CD4-positive, alpha-beta T cell treated with Interferon gamma for 1 hour (primary cell): Measurements from ENCODE around the gene PRICKLE2.

Source experiments
- DNase-seq: peaks from one replicate; pipeline ENCODE4 v3.0.0-alpha.2; 2020

The PRICKLE2 gene

DNA sequence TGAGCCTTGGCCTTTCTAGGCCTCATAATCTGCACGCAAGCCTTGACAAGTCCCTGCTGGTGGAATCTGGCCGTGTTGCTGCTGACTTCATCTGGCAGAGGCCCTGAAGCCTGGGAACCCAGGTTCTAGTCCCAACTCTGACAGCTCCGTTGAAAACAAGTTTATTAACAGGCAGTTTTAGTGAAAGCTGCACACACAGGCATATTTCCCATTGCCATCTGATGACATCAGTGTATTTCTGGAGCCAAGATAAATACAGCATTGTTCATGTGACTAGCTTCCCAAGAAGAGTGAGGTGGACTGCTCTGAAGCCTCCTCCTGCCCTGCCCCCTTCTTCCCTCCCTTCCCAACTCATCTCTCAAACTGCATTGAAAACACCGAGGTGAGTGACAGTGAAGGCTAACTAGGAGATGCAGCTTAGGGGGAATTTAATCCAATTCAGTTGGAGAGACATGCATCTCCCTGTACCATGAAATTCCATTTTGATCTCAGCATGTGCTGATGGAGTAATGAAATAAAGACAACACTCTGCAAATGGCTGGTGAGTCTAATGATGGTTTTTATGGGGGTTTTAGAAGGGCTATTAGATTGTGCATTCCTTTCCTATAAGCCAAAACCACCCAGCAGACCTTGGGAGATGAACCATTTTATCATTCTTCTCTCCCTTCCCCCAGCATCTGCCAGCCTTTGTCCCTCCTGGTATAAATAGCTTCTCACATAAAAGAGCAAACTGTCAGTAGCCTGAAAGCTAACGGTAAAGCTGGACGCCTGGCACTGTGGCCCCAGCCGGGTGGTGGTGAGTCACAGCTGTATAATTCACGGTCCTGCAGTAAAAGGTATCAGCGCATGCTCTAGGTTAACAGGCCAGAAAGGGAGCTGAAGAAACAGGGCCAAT is 38.0 kb downstream of the PRICKLE2 start:
- DNase-seq, result no peak

DNA sequence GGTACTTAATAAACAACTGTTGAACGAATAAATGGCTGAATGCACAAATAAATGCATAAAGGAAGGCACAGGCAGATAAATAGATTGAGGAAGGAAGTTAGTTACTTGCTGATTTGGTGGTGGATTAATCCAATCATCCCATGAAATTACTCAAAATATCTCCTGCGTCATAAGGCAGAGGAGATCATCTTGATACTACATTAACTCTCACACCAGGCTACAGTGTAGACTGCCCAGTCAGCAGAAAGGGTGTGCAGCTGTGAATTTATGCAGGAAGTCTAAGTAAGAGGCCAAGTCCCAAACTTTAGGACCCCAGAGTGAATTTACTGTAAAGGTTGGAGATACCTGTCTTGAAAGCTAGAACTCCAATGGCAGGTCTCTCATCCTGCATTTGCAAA is 38.6 kb downstream of the PRICKLE2 start:
- no peak for DNase-seq

- no peak for DNase-seq
Observed at GRCh38 chr3:64185436-64185835, 39.8 kb downstream of the PRICKLE2 start.

DNA sequence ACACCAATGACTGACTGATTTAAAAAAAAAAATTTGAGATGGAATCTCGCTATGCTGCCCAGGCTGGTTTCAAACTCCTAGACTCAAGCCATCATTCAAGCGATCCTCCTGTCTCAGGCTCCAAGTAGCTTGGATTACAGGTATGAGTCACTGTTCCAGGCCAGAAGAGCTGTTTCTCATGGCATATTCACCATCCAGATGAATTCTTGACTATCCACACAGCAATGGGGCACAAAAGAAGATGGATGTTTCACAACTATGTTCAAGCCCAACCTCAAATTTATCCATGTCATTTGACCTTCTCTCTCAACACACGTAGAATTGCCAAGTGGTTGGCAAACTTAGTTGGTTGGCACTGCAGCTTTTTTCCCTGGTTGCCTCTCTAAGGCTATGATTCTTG is 40.6 kb downstream of the PRICKLE2 start:
- DNase-seq, result no peak

- DNase-seq, result no peak
Observed at GRCh38 chr3:64179860-64180259, 45.4 kb downstream of the PRICKLE2 start.

DNA sequence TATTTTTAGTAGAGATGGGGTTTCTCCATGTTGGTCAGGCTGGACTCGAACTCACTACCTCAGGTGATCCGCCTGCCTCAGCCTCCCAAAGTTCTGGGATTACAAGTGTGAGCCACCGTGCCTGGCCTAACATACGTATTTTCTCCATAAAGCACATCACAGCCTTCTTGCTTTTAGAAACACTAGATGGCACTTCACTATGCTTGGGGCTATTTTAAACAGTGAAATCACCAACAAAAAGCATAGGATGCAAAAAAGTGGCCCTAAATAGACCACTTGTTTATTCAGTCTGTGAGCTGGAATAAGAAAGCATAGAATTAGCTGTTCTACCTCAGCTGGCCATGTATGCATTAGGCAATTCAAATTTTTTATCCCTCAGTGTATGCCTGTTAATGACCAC is 46.0 kb downstream of the PRICKLE2 start:
- DNase-seq, result no peak

GRCh38 chr3:64178419-64178818 is 46.8 kb downstream of the PRICKLE2 start:
- DNase-seq, result no peak

DNA sequence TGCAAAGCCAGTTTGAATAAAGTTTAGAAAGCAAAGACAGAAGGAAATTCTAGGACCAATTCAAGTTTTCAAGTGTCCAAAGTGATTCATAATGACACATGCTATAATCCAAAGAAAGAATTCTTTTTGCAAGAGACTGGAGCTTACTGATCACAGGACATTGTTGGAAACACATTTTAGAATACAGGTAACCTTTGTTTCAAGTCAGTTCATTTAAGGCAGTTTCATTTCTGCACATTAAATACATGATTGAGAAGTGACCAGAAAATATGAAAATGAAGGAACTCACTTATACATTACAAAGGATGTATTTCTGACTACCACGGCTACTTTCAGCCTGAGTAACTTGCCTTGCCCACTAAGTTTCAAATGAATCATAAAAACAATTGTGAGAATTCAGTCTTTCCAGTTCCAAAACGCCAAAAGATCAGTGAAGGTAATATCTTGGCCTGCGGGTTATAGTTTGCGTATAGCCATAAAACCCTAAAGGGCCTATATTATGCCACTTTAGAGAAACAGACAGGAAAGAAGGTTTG is 48.7 kb downstream of the PRICKLE2 start:
- DNase-seq, result no peak

- DNase-seq, result no peak
Observed at GRCh38 chr3:64174328-64174727, 50.9 kb downstream of the PRICKLE2 start.

- DNase-seq, result no peak
Observed at GRCh38 chr3:64173563-64173962, 51.7 kb downstream of the PRICKLE2 start.

- DNase-seq, result no peak
Observed at GRCh38 chr3:64170270-64170669, 55.0 kb downstream of the PRICKLE2 start.

GRCh38 chr3:64167868-64168267 is 57.4 kb downstream of the PRICKLE2 start:
- DNase-seq, result no peak

- DNase-seq, result no peak
Observed at GRCh38 chr3:64167351-64167750, 57.9 kb downstream of the PRICKLE2 start.

DNA sequence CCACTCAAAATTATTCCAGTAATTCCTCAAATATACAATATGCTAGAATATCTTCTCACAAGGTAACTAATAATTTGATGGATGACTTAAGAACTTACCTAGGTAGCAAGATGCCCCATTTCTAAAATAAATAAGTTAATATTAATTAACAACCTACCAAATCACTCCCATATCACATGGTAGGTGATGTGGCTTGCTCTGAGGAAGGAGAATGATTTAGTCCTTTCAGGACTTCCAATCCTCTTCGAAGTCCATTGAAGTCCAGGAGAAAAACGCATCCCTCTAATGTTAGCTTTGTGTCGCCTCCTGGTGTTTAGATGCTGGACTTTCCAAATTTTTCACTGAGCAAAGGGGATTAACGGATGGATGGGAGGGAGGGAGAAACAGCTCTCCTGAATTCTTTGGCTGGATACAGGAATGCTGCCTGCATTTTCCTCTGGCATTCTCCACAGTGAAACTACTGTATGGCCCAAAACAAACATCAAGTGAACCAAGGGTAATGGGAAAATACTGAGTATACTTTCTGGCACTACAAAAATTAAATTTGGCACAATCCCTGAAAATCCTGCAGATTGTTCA is 58.6 kb downstream of the PRICKLE2 start:
- no peak for DNase-seq

- DNase-seq, result no peak
Observed at GRCh38 chr3:64164349-64164748, 60.9 kb downstream of the PRICKLE2 start.

GRCh38 chr3:64163755-64164148 is 61.5 kb downstream of the PRICKLE2 start:
- no peak for DNase-seq

GRCh38 chr3:64163019-64163754 is 62.1 kb downstream of the PRICKLE2 start:
- no peak for DNase-seq

GRCh38 chr3:64161481-64161952 is 63.7 kb downstream of the PRICKLE2 start:
- DNase-seq, result no peak

GRCh38 chr3:64160000-64160695 is 65.1 kb downstream of the PRICKLE2 start:
- DNase-seq, result no peak

GRCh38 chr3:64158334-64158733 is 66.9 kb downstream of the PRICKLE2 start:
- no peak for DNase-seq

DNA sequence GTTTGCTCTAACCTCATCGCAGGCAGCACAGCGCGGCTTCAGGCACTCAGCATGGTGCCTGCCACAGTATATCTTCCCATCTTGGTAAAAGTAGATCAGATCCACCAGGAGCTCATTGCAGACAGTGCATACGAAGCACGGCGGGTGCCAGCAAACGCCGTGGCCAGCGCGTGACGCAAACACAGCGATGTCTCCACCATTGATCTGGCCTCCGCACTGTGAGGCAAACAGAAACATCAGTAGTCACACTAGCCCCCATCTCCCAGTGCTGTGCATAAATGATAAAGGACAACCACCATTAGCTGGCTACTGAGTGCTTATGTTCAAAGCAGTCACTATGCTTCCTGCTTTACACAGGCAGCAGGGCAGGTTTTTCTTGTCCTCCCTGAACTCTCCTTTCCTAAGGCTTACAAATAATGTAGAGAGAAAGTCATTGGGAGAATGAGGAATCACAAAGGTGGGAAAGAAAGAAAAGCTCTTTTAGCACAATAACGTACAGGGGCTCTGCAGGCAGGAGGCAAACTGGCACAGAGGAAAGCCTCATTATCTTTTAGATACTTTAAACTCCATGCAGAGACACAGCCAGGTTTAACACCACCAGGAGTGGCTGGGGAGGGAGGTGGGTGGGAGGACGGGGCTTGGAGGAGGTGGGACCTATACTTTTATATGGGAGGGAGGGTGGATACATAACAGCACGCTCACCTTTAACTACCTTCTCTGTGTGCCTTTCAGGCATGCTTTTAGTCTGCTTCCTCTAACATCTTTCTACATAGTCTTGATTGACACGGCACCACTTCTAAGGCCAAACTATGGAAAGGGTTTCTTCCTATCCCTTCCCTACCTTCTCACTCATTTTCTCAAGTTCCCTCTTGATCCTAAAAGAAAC is 67.9 kb downstream of the PRICKLE2 start:
- DNase-seq, result no peak

- no peak for DNase-seq
Observed at GRCh38 chr3:64155328-64155727, 69.9 kb downstream of the PRICKLE2 start.
